HG03342 (cell line): ENCODE data around the gene BIRC7.
"Not testable (repeated sequence)": the region's sequence is repeated elsewhere in the genome, so short reads cannot be mapped to it uniquely, and the experiment has no call there.

Source experiments
- ATAC-seq: cut with Tn5 transposase; IDR thresholded peaks from one replicate; pipeline ENCODE4 v1.9.1; 2021; ENCODE audit warnings: mild to moderate bottlenecking, moderate library complexity; ENCODE audit not compliant: unreplicated experiment

Gene BIRC7

GRCh38 chr20:63246490-63247288, 11.0 kb downstream of the BIRC7 start:
- no peak for ATAC-seq

GRCh38 chr20:63247671-63248228, 12.0 kb downstream of the BIRC7 start:
- ATAC-seq: no peak

GRCh38 chr20:63248835-63249591, 13.3 kb downstream of the BIRC7 start:
- ATAC-seq: no peak

- ATAC-seq: no peak
These were observed 14.2 kb downstream of the BIRC7 start for GRCh38 chr20:63249891-63250290.

- ATAC-seq: not testable (repeated sequence)
These were observed 15.6 kb downstream of the BIRC7 start for GRCh38 chr20:63251350-63251749.

GRCh38 chr20:63252284-63252711, 16.6 kb downstream of the BIRC7 start:
- no peak for ATAC-seq

- ATAC-seq: no peak
These were observed 17.3 kb downstream of the BIRC7 start for GRCh38 chr20:63253065-63253437.

- ATAC-seq: no peak
These were observed 17.9 kb downstream of the BIRC7 start for GRCh38 chr20:63253438-63254231.

- ATAC-seq: no peak
These were observed 18.5 kb downstream of the BIRC7 start, which contains the start of gene NKAIN4 for GRCh38 chr20:63254232-63254605. NKAIN4 (minus strand) TSS chr20:63254463; CDS start chr20:63254450, 13 bp downstream.

- ATAC-seq: no peak
These were observed 19.1 kb downstream of the BIRC7 start for GRCh38 chr20:63254606-63255384.

- ATAC-seq: no peak
These were observed 20.4 kb downstream of the BIRC7 start for GRCh38 chr20:63255931-63256704.

GRCh38 chr20:63256954-63257353, 21.2 kb downstream of the BIRC7 start:
- no peak for ATAC-seq

- ATAC-seq: no peak
These were observed 21.9 kb downstream of the BIRC7 start for GRCh38 chr20:63257629-63258028.

GRCh38 chr20:63258781-63259180, 23.1 kb downstream of the BIRC7 start:
- no peak for ATAC-seq

- no peak for ATAC-seq
These were observed 24.2 kb downstream of the BIRC7 start for GRCh38 chr20:63259734-63260460.

- no peak for ATAC-seq
These were observed 24.8 kb downstream of the BIRC7 start for GRCh38 chr20:63260521-63260920.

- no peak for ATAC-seq
These were observed 25.5 kb downstream of the BIRC7 start for GRCh38 chr20:63261060-63261794.
